WTC11 (cell line): ENCODE measurements around the gene ALKBH8. TPM values are rescaled to one million over a fixed set of nuclear protein-coding genes. Genes with fewer than 3 reads are reported as not detected.
"Not testable (repeated sequence)": the region's sequence is repeated elsewhere in the genome, so short reads cannot be mapped to it uniquely, and the experiment has no call there.

ENCODE experiments used
- ATAC-seq: fragments of 200-7000 bp; cut with Tn5 transposase; 2 replicates; pipeline ENCODE4 v1.10.0; 2021; ENCODE audit warnings: mild to moderate bottlenecking, moderate library complexity
- CTCF ChIA-PET: fragments of 300-600 bp; sonication (Branson Sonifier 250); formaldehyde crosslinking; loops from one replicate; lab custom pipeline; 2021; ENCODE audit warnings: antibody characterized with exemption; lab: Charles Lee
- POLR2A ChIA-PET: fragments of 350-600 bp; sonication (Branson Sonifier 250); formaldehyde crosslinking; loops from one replicate; lab custom pipeline; 2021; ENCODE audit warnings: antibody characterized with exemption; lab: Charles Lee
- DNase-seq: peaks from one replicate; pipeline ENCODE4 v3.0.0; 2021; ENCODE audit warnings: low spot score
- H3K27ac Mint-ChIP-seq: 2 replicates; pipeline ENCODE4 v1.8.0; 2021; ENCODE audit warnings: mixed read lengths
- H3K27me3 Mint-ChIP-seq: 2 replicates; pipeline ENCODE4 v1.8.0; 2021; ENCODE audit warnings: low read depth, mild to moderate bottlenecking, moderate library complexity, mixed read lengths
- H3K36me3 Mint-ChIP-seq: 2 replicates; pipeline ENCODE4 v1.8.0; 2021; ENCODE audit warnings: mixed read lengths
- H3K4me1 Mint-ChIP-seq: 2 replicates; pipeline ENCODE4 v1.8.0; 2022; ENCODE audit warnings: mixed read lengths
- H3K4me3 Mint-ChIP-seq: 2 replicates; pipeline ENCODE4 v1.8.0; 2021; ENCODE audit warnings: mild to moderate bottlenecking, moderate library complexity, mixed read lengths
- H3K9me3 Mint-ChIP-seq: 2 replicates; pipeline ENCODE4 v1.8.0; 2021; ENCODE audit warnings: mixed read lengths
- CREB1 ChIP-seq: sonication (generic); formaldehyde crosslinking; IDR thresholded peaks from 2 replicates; pipeline ENCODE4 v1.8.0; 2023; ENCODE audit warnings: mild to moderate bottlenecking, missing genetic modification reagents
- ELF4 ChIP-seq: sonication (generic); formaldehyde crosslinking; IDR thresholded peaks from 2 replicates; pipeline ENCODE4 v1.8.1; 2022; ENCODE audit warnings: low read depth, mild to moderate bottlenecking, moderate library complexity, missing genetic modification reagents
- EMX1 ChIP-seq: fragments of 250-450 bp; sonication (Bioruptor Pico); IDR thresholded peaks from 2 replicates; pipeline ENCODE4 v1.8.0; 2021; ENCODE audit warnings: mild to moderate bottlenecking
- ETV6 ChIP-seq: sonication (generic); formaldehyde crosslinking; IDR thresholded peaks from 2 replicates; pipeline ENCODE4 v1.8.1; 2022; ENCODE audit warnings: mild to moderate bottlenecking, missing genetic modification reagents
- FOXP1 ChIP-seq: sonication (generic); formaldehyde crosslinking; IDR thresholded peaks from 2 replicates; pipeline ENCODE4 v1.8.0; 2022; ENCODE audit warnings: missing genetic modification reagents, mild to moderate bottlenecking, moderate library complexity, borderline replicate concordance
- NFYB ChIP-seq: sonication (generic); formaldehyde crosslinking; conservative IDR thresholded peaks from 2 replicates; pipeline ENCODE4 v1.8.0; 2022; ENCODE audit warnings: low read depth, missing genetic modification reagents
- NR1H2 ChIP-seq: sonication (generic); formaldehyde crosslinking; IDR thresholded peaks from 2 replicates; pipeline ENCODE4 v1.9.0; 2021; ENCODE audit warnings: mild to moderate bottlenecking, moderate library complexity, missing genetic modification reagents
- NR2C2 ChIP-seq: sonication (generic); formaldehyde crosslinking; IDR thresholded peaks from 2 replicates; pipeline ENCODE4 v1.8.0; 2022; ENCODE audit warnings: mild to moderate bottlenecking, missing genetic modification reagents
- TCF7 ChIP-seq: sonication (generic); formaldehyde crosslinking; IDR thresholded peaks from 2 replicates; pipeline ENCODE4 v1.8.0; 2022; ENCODE audit warnings: mild to moderate bottlenecking, low read depth, missing genetic modification reagents, moderate library complexity
- ZNF232 ChIP-seq: sonication (generic); formaldehyde crosslinking; IDR thresholded peaks from 2 replicates; pipeline ENCODE4 v1.8.0; 2022; ENCODE audit warnings: mild to moderate bottlenecking, missing genetic modification reagents
- ZNF671 ChIP-seq: fragments of 250-450 bp; sonication (Bioruptor Pico); IDR thresholded peaks from 2 replicates; pipeline ENCODE4 v1.8.0; 2021; ENCODE audit warnings: mild to moderate bottlenecking
- total RNA-seq: library from RNA; stranded (reverse); gene quantifications from 3 replicates; pipeline ENCODE4 v1.2.3, GENCODE V29; 2021
- TF ChIP-seq, protein P1 (sequence below): fragments of 200-600 bp; IDR thresholded peaks from 2 replicates; pipeline ENCODE4 v1.8.0; 2022; ENCODE audit warnings: antibody characterized with exemption
- TF ChIP-seq, protein P2 (sequence below): sonication (generic); formaldehyde crosslinking; IDR thresholded peaks from 2 replicates; pipeline ENCODE4 v1.8.1; 2023; ENCODE audit warnings: mild to moderate bottlenecking, missing genetic modification reagents
- TF ChIP-seq, protein P3 (sequence below): sonication (generic); formaldehyde crosslinking; IDR thresholded peaks from 2 replicates; pipeline ENCODE4 v1.8.1; 2022; ENCODE audit warnings: low read depth, mild to moderate bottlenecking, moderate library complexity, missing genetic modification reagents, borderline replicate concordance
- TF ChIP-seq, protein P4 (sequence below): sonication (generic); formaldehyde crosslinking; IDR thresholded peaks from 2 replicates; pipeline ENCODE4 v1.8.1; 2022; ENCODE audit warnings: mild to moderate bottlenecking, missing genetic modification reagents, moderate library complexity, borderline replicate concordance
- TF ChIP-seq, protein P5 (sequence below): sonication (generic); formaldehyde crosslinking; IDR thresholded peaks from 2 replicates; pipeline ENCODE4 v1.8.0; 2022; ENCODE audit warnings: mild to moderate bottlenecking, missing genetic modification reagents
- TF ChIP-seq, protein P6 (sequence below): sonication (generic); formaldehyde crosslinking; IDR thresholded peaks from 2 replicates; pipeline ENCODE4 v1.8.1; 2023; ENCODE audit warnings: mild to moderate bottlenecking, moderate library complexity, missing genetic modification reagents

The ALKBH8 gene
- total RNA-seq, 1 experiment from 2014 or later, result 9.5 TPM

DNA sequence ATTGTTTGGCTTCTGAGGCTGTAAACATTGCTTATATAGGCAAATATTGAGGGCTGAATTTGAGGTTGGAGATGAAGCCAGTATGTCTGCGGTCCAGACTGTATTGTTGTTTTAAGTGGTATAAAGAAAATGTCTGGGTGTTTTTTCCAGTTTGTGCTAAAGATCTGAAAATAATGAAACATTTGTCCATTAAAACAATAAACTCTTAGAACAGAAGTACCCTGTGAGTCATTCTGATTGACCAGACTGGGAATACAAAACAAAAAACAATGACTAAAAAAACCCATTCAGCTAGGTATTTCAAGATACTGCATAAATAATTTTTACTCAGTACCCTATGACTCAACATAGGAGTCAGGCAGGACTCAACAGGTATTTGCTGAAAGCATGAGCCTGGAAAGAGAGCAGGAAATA, 20.4 kb downstream of the ALKBH8 start (continued):
- TF ChIP-seq, protein P1, sequence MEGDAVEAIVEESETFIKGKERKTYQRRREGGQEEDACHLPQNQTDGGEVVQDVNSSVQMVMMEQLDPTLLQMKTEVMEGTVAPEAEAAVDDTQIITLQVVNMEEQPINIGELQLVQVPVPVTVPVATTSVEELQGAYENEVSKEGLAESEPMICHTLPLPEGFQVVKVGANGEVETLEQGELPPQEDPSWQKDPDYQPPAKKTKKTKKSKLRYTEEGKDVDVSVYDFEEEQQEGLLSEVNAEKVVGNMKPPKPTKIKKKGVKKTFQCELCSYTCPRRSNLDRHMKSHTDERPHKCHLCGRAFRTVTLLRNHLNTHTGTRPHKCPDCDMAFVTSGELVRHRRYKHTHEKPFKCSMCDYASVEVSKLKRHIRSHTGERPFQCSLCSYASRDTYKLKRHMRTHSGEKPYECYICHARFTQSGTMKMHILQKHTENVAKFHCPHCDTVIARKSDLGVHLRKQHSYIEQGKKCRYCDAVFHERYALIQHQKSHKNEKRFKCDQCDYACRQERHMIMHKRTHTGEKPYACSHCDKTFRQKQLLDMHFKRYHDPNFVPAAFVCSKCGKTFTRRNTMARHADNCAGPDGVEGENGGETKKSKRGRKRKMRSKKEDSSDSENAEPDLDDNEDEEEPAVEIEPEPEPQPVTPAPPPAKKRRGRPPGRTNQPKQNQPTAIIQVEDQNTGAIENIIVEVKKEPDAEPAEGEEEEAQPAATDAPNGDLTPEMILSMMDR, result no peak
- TF ChIP-seq, protein P2, sequence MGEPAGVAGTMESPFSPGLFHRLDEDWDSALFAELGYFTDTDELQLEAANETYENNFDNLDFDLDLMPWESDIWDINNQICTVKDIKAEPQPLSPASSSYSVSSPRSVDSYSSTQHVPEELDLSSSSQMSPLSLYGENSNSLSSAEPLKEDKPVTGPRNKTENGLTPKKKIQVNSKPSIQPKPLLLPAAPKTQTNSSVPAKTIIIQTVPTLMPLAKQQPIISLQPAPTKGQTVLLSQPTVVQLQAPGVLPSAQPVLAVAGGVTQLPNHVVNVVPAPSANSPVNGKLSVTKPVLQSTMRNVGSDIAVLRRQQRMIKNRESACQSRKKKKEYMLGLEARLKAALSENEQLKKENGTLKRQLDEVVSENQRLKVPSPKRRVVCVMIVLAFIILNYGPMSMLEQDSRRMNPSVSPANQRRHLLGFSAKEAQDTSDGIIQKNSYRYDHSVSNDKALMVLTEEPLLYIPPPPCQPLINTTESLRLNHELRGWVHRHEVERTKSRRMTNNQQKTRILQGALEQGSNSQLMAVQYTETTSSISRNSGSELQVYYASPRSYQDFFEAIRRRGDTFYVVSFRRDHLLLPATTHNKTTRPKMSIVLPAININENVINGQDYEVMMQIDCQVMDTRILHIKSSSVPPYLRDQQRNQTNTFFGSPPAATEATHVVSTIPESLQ, result no peak

DNA sequence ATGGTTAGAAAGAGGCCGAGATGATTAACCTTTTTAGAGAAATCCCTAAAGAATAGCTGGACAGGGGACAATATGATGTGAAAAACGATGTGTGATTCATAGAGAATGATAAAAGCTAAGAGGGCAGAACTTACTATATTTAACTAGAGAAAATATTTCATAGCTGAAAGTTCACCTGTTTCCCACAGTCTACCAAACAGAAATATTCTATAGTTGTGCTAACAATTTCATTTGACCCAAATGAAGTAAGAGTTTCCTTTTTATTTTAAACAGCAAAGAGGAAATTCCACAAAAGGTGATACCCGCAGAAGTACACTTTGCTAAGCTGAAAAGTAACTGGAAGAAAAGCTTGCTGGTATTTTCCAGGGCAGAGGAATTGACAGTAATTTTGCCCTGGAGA, 26.7 kb downstream of the ALKBH8 start:
- Mint-ChIP-seq H3K4me1 (no peaks in the 10 kb centered on the region), H3K27me3 (no peaks in the 10 kb centered on the region), H3K4me3 (no peak overlapping the region), H3K27ac (no peak overlapping the region), H3K36me3 (peaks cover 23% of the 10 kb centered on the region), H3K9me3 (peaks cover 12% of the 10 kb centered on the region)
- ATAC-seq (no peak), DNase-seq (no peak)
- TF ChIP-seq ETV6 (no peak), FOXP1 (CRISPR knock-in tag) (no peak), ZNF232 (CRISPR knock-in tag) (no peak), CREB1 (CRISPR knock-in tag) (no peak)
- TF ChIP-seq, protein P3, sequence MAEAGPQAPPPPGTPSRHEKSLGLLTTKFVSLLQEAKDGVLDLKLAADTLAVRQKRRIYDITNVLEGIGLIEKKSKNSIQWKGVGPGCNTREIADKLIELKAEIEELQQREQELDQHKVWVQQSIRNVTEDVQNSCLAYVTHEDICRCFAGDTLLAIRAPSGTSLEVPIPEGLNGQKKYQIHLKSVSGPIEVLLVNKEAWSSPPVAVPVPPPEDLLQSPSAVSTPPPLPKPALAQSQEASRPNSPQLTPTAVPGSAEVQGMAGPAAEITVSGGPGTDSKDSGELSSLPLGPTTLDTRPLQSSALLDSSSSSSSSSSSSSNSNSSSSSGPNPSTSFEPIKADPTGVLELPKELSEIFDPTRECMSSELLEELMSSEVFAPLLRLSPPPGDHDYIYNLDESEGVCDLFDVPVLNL (CRISPR knock-in tag), result no peak
- ChIA-PET POLR2A (no interaction called here), CTCF (interaction anchor here (3.7 kb wide), 1 partner anchor 10 kb away, joined by 10 read pairs; no protein-coding TSS in a partner anchor)

DNA sequence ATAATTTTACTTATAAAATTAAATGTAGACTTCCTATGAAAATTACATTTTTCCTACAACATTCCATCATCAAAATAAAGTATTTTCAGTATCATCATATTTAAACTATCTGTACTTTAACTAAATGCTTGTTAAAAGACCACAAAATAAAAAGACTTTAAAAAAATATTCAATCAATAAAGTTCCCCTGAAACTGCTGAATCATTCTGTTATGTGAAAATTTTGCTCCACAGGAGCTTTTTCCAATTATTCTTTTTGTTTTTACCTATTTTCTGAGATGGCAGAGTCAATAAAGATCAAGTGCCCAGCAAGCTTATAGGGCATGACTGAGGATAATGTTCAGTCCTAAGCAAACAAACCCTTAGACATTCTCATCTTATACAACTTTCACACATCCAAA, 27.3 kb downstream of the ALKBH8 start:
- POLR2A ChIA-PET, result no interaction called here
- H3K36me3 Mint-ChIP-seq, result peaks cover 23% of the 10 kb centered on the region
- no peak overlapping the region for H3K4me3 Mint-ChIP-seq
- peaks cover 12% of the 10 kb centered on the region for H3K9me3 Mint-ChIP-seq
- no peak for TF ChIP-seq TCF7 (CRISPR knock-in tag)
- TF ChIP-seq, protein P4, sequence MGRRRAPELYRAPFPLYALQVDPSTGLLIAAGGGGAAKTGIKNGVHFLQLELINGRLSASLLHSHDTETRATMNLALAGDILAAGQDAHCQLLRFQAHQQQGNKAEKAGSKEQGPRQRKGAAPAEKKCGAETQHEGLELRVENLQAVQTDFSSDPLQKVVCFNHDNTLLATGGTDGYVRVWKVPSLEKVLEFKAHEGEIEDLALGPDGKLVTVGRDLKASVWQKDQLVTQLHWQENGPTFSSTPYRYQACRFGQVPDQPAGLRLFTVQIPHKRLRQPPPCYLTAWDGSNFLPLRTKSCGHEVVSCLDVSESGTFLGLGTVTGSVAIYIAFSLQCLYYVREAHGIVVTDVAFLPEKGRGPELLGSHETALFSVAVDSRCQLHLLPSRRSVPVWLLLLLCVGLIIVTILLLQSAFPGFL (CRISPR knock-in tag), result no peak
- TF ChIP-seq ELF4 (CRISPR knock-in tag), result no peak
- no peak for TF ChIP-seq ZNF671 (CRISPR knock-in tag)
- TF ChIP-seq CREB1 (CRISPR knock-in tag), result no peak
- TF ChIP-seq NR2C2, result no peak
- TF ChIP-seq, protein P5, sequence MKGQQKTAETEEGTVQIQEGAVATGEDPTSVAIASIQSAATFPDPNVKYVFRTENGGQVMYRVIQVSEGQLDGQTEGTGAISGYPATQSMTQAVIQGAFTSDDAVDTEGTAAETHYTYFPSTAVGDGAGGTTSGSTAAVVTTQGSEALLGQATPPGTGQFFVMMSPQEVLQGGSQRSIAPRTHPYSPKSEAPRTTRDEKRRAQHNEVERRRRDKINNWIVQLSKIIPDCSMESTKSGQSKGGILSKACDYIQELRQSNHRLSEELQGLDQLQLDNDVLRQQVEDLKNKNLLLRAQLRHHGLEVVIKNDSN (CRISPR knock-in tag), result no peak
- TF ChIP-seq EMX1, result no peak
- no peak for TF ChIP-seq NR1H2 (CRISPR knock-in tag)
- TF ChIP-seq, protein P6, sequence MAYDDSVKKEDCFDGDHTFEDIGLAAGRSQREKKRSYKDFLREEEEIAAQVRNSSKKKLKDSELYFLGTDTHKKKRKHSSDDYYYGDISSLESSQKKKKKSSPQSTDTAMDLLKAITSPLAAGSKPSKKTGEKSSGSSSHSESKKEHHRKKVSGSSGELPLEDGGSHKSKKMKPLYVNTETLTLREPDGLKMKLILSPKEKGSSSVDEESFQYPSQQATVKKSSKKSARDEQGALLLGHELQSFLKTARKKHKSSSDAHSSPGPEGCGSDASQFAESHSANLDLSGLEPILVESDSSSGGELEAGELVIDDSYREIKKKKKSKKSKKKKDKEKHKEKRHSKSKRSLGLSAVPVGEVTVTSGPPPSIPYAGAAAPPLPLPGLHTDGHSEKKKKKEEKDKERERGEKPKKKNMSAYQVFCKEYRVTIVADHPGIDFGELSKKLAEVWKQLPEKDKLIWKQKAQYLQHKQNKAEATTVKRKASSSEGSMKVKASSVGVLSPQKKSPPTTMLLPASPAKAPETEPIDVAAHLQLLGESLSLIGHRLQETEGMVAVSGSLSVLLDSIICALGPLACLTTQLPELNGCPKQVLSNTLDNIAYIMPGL (CRISPR knock-in tag), result no peak
- no peak for TF ChIP-seq NFYB (CRISPR knock-in tag)
- TF ChIP-seq, all 79 proteins: peak for 0
- CTCF ChIA-PET, result interaction anchor here (3.7 kb wide), 1 partner anchor 11 kb away, joined by 10 read pairs; no protein-coding TSS in a partner anchor
- ATAC-seq, result no peak
- H3K27ac Mint-ChIP-seq, result no peak overlapping the region
- DNase-seq, result no peak
- H3K4me1 Mint-ChIP-seq, result no peaks in the 10 kb centered on the region
- no peaks in the 10 kb centered on the region for H3K27me3 Mint-ChIP-seq

DNA sequence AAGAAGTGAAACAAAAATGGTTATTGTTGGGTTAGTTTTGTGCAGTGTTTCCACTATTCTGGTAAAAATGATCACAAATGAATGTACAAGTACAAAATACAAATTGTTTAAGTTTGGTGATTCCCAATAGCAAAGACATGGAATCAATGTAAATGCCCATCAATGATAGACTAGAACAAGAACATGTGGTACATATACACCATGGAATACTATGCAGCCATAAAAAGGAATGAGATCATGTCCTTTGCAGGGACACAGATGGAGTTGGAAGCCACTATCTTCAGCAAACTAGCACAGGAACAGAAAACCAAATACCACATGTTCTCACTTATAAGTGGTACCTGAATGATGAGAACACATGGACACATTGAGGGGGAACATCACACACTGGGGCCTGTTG, 28.4 kb downstream of the ALKBH8 start:
- ATAC-seq, H3K4me1 Mint-ChIP-seq, DNase-seq, POLR2A ChIA-PET, H3K27ac Mint-ChIP-seq, H3K4me3 Mint-ChIP-seq, H3K27me3 Mint-ChIP-seq, CTCF ChIA-PET: not testable (repeated sequence)
- H3K36me3 Mint-ChIP-seq, result peaks cover 23% of the 10 kb centered on the region
- H3K9me3 Mint-ChIP-seq, result peaks cover 12% of the 10 kb centered on the region
